ENCODE measurements around the gene TTI1. TPM values are rescaled to one million over a fixed set of nuclear protein-coding genes. Genes with fewer than 3 reads are reported as not detected.

The TTI1 gene
- total and polyA plus RNA-seq, 3 experiments from 2014 or later = 16.7 to 41.6 (median 40.5) TPM

- Mint-ChIP-seq H3K4me1 (peaks cover 11 to 34% (median 30%) of the 10 kb centered on the region in 3 donors), H3K4me3 (no peak overlapping the region), H3K36me3 (peaks cover 35 to 82% (median 42%) of the 10 kb centered on the region in 3 donors), H3K27me3 (no peaks in the 10 kb centered on the region), H3K27ac (peak overlapping the region in 4 of 8 donors; percentile 0 to 71 (median 38)), H3K9me3 (no peaks in the 10 kb centered on the region)
- Histone ChIP-seq H3K4me3 (ENCODE audit: low read length) (no peak overlapping the region), H3K27me3 (ENCODE audit: insufficient read depth, low read length, poor library complexity, severe bottlenecking) (no peaks in the 10 kb centered on the region), H3K4me1 (ENCODE audit: insufficient read depth, low read length) (no peaks in the 10 kb centered on the region), H3K27ac (ENCODE audit: low read depth, low read length) (no peak overlapping the region), H3K36me3 (ENCODE audit: insufficient read depth, low read length) (peaks cover 10% of the 10 kb centered on the region), H3K9me3 (ENCODE audit: low read length) (no peaks in the 10 kb centered on the region)
- ChIA-PET POLR2A (no interaction called here), CTCF (interaction anchor here (0.7 to 2.6 kb wide), 9 partner anchors 9 to 150 kb away, joined by 3 to 16 read pairs (median 3); no protein-coding TSS in a partner anchor)
- peak in 1 of 5 donors; percentile 14 for DNase-seq
Measured at GRCh38 chr20:38073307-38074071, 40.2 kb upstream of the TTI1 start.

GRCh38 chr20:38072898-38073297, 39.6 kb upstream of the TTI1 start:
- H3K4me3 ChIP-seq (ENCODE audit: low read length) = no peak overlapping the region
- H3K4me3 Mint-ChIP-seq = no peak overlapping the region
- DNase-seq = no peak
- H3K9me3 Mint-ChIP-seq = no peaks in the 10 kb centered on the region
- ChIA-PET CTCF (interaction anchor here (0.7 to 2.6 kb wide), 9 partner anchors 9 to 150 kb away, joined by 3 to 16 read pairs (median 3); no protein-coding TSS in a partner anchor), POLR2A (no interaction called here)
- peak overlapping the region in 3 of 8 donors; percentile 2 to 71 (median 3) for H3K27ac Mint-ChIP-seq
- H3K4me1 ChIP-seq (ENCODE audit: insufficient read depth, low read length) = no peaks in the 10 kb centered on the region
- H3K27me3 ChIP-seq (ENCODE audit: insufficient read depth, low read length, poor library complexity, severe bottlenecking) = no peaks in the 10 kb centered on the region
- no peak overlapping the region for H3K27ac ChIP-seq (ENCODE audit: low read depth, low read length)
- H3K27me3 Mint-ChIP-seq = no peaks in the 10 kb centered on the region
- no peaks in the 10 kb centered on the region for H3K9me3 ChIP-seq (ENCODE audit: low read length)
- H3K36me3 Mint-ChIP-seq = peaks cover 31 to 80% (median 39%) of the 10 kb centered on the region in 3 donors
- peaks cover 10% of the 10 kb centered on the region for H3K36me3 ChIP-seq (ENCODE audit: insufficient read depth, low read length)
- peaks cover 9 to 34% (median 30%) of the 10 kb centered on the region in 3 donors for H3K4me1 Mint-ChIP-seq

- H3K27ac ChIP-seq (ENCODE audit: low read depth, low read length) = no peak overlapping the region
- H3K4me1 Mint-ChIP-seq = peaks cover 0 to 10% (median 6%) of the 10 kb centered on the region in 3 donors
- ChIA-PET POLR2A (no interaction called here), CTCF (no interaction called here)
- no peaks in the 10 kb centered on the region for H3K9me3 Mint-ChIP-seq
- no peaks in the 10 kb centered on the region for H3K27me3 ChIP-seq (ENCODE audit: insufficient read depth, low read length, poor library complexity, severe bottlenecking)
- no peaks in the 10 kb centered on the region for H3K9me3 ChIP-seq (ENCODE audit: low read length)
- H3K27me3 Mint-ChIP-seq = no peaks in the 10 kb centered on the region
- H3K4me3 Mint-ChIP-seq = no peak overlapping the region
- no peak for DNase-seq
- no peak overlapping the region for H3K27ac Mint-ChIP-seq
- H3K4me1 ChIP-seq (ENCODE audit: insufficient read depth, low read length) = no peaks in the 10 kb centered on the region
- H3K4me3 ChIP-seq (ENCODE audit: low read length) = no peak overlapping the region
- H3K36me3 Mint-ChIP-seq = peaks cover 28 to 48% (median 41%) of the 10 kb centered on the region in 3 donors
- peaks cover 41% of the 10 kb centered on the region for H3K36me3 ChIP-seq (ENCODE audit: insufficient read depth, low read length)
Measured at GRCh38 chr20:38067717-38068365, 34.6 kb upstream of the TTI1 start.

- Histone ChIP-seq H3K27me3 (ENCODE audit: insufficient read depth, low read length, poor library complexity, severe bottlenecking) (no peaks in the 10 kb centered on the region), H3K9me3 (ENCODE audit: low read length) (no peaks in the 10 kb centered on the region), H3K27ac (ENCODE audit: low read depth, low read length) (no peak overlapping the region), H3K4me3 (ENCODE audit: low read length) (no peak overlapping the region), H3K4me1 (ENCODE audit: insufficient read depth, low read length) (no peaks in the 10 kb centered on the region), H3K36me3 (ENCODE audit: insufficient read depth, low read length) (peaks cover 48% of the 10 kb centered on the region)
- DNase-seq = no peak
- Mint-ChIP-seq H3K27me3 (no peaks in the 10 kb centered on the region), H3K27ac (no peak overlapping the region), H3K4me1 (peaks cover 0 to 3% (median 0%) of the 10 kb centered on the region in 3 donors), H3K4me3 (no peak overlapping the region), H3K9me3 (no peaks in the 10 kb centered on the region), H3K36me3 (peaks cover 25 to 41% (median 34%) of the 10 kb centered on the region in 3 donors)
- POLR2A ChIA-PET = no interaction called here
- CTCF ChIA-PET = interaction anchor here (1.0 kb wide), 1 partner anchor 9 kb away, joined by 4 read pairs; no protein-coding TSS in a partner anchor
Measured at GRCh38 chr20:38066969-38067716, 33.9 kb upstream of the TTI1 start.

GRCh38 chr20:38065764-38066375, 32.6 kb upstream of the TTI1 start:
- DNase-seq = no peak
- CTCF ChIA-PET = interaction anchor here (1.7 kb wide), 1 partner anchor 155 kb away, joined by 5 read pairs; no protein-coding TSS in a partner anchor
- POLR2A ChIA-PET = no interaction called here

GRCh38 chr20:38063911-38064530, 30.8 kb upstream of the TTI1 start:
- Histone ChIP-seq H3K9me3 (ENCODE audit: low read length) (no peaks in the 10 kb centered on the region), H3K4me1 (ENCODE audit: insufficient read depth, low read length) (no peaks in the 10 kb centered on the region), H3K27ac (ENCODE audit: low read depth, low read length) (no peak overlapping the region), H3K27me3 (ENCODE audit: insufficient read depth, low read length, poor library complexity, severe bottlenecking) (no peaks in the 10 kb centered on the region), H3K36me3 (ENCODE audit: insufficient read depth, low read length) (peaks cover 73% of the 10 kb centered on the region), H3K4me3 (ENCODE audit: low read length) (no peak overlapping the region)
- no peaks in the 10 kb centered on the region for H3K9me3 Mint-ChIP-seq
- peaks cover 0 to 7% (median 0%) of the 10 kb centered on the region in 3 donors for H3K4me1 Mint-ChIP-seq
- no peaks in the 10 kb centered on the region for H3K27me3 Mint-ChIP-seq
- ChIA-PET POLR2A (no interaction called here), CTCF (interaction anchor here (1.3 to 1.7 kb wide), 2 partner anchors 10 to 157 kb away, joined by 4 to 5 read pairs; no protein-coding TSS in a partner anchor)
- H3K27ac Mint-ChIP-seq = no peak overlapping the region
- no peak for DNase-seq
- H3K4me3 Mint-ChIP-seq = no peak overlapping the region
- H3K36me3 Mint-ChIP-seq = peaks cover 8 to 32% (median 26%) of the 10 kb centered on the region in 3 donors

More at GRCh38 chr20:38065764-38066375, 32.6 kb upstream of the TTI1 start:
- no peak overlapping the region for H3K4me3 ChIP-seq (ENCODE audit: low read length)
- H3K4me1 ChIP-seq (ENCODE audit: insufficient read depth, low read length) = no peaks in the 10 kb centered on the region
- H3K4me1 Mint-ChIP-seq = no peaks in the 10 kb centered on the region
- H3K27me3 ChIP-seq (ENCODE audit: insufficient read depth, low read length, poor library complexity, severe bottlenecking) = no peaks in the 10 kb centered on the region
- H3K36me3 Mint-ChIP-seq = peaks cover 15 to 32% (median 22%) of the 10 kb centered on the region in 3 donors
- no peak overlapping the region for H3K4me3 Mint-ChIP-seq
- no peaks in the 10 kb centered on the region for H3K27me3 Mint-ChIP-seq
- H3K27ac ChIP-seq (ENCODE audit: low read depth, low read length) = no peak overlapping the region
- H3K9me3 Mint-ChIP-seq = no peaks in the 10 kb centered on the region
- no peaks in the 10 kb centered on the region for H3K9me3 ChIP-seq (ENCODE audit: low read length)
- H3K27ac Mint-ChIP-seq = no peak overlapping the region
- peaks cover 60% of the 10 kb centered on the region for H3K36me3 ChIP-seq (ENCODE audit: insufficient read depth, low read length)

GRCh38 chr20:38062890-38063289, 29.6 kb upstream of the TTI1 start:
- H3K4me3 ChIP-seq (ENCODE audit: low read length) = no peak overlapping the region
- no peaks in the 10 kb centered on the region for H3K27me3 ChIP-seq (ENCODE audit: insufficient read depth, low read length, poor library complexity, severe bottlenecking)
- H3K27ac ChIP-seq (ENCODE audit: low read depth, low read length) = no peak overlapping the region
- no peaks in the 10 kb centered on the region for H3K4me1 ChIP-seq (ENCODE audit: insufficient read depth, low read length)
- no peaks in the 10 kb centered on the region for H3K27me3 Mint-ChIP-seq
- CTCF ChIA-PET = no interaction called here
- DNase-seq = no peak
- peaks cover 79% of the 10 kb centered on the region for H3K36me3 ChIP-seq (ENCODE audit: insufficient read depth, low read length)
- H3K27ac Mint-ChIP-seq = no peak overlapping the region
- peaks cover 0 to 7% (median 0%) of the 10 kb centered on the region in 3 donors for H3K4me1 Mint-ChIP-seq
- H3K9me3 Mint-ChIP-seq = no peaks in the 10 kb centered on the region
- POLR2A ChIA-PET = no interaction called here
- peaks cover 7 to 30% (median 25%) of the 10 kb centered on the region in 3 donors for H3K36me3 Mint-ChIP-seq
- H3K4me3 Mint-ChIP-seq = no peak overlapping the region
- no peaks in the 10 kb centered on the region for H3K9me3 ChIP-seq (ENCODE audit: low read length)
